PFSK-1 (cell line): Measurements from ENCODE around the gene HMG20B.

Experiments
- FOXP2 ChIP-seq: optimal IDR thresholded peaks from 2 replicates; pipeline ENCODE3; 2011; ENCODE audit warnings: borderline replicate concordance, control low read depth, inconsistent platforms; ENCODE audit not compliant: insufficient read depth; ENCODE audit errors: extremely low read length, extremely low read depth
- POLR2AphosphoS5 ChIP-seq: IDR thresholded peaks from 2 replicates; pipeline ENCODE4 v1.6.1; 2012; ENCODE audit warnings: low read depth, mild to moderate bottlenecking, control low read depth, low read length, moderate library complexity
- REST ChIP-seq, 2 experiments: IDR thresholded peaks; 2 replicates each; pipeline versions ENCODE4 v1.6.1 to v1.8.0; 2011 to 2012; ENCODE audit warnings: low read depth in 2 of 2, low read length in 2 of 2, control low read depth in 1 of 2, inconsistent platforms in 1 of 2, mild to moderate bottlenecking in 1 of 2, moderate library complexity in 1 of 2; ENCODE audit not compliant: insufficient read depth in 1 of 2
- SIN3A ChIP-seq: IDR thresholded peaks from 2 replicates; pipeline ENCODE4 v1.6.1; 2012; ENCODE audit warnings: mild to moderate bottlenecking, low read length, moderate library complexity, borderline replicate concordance; ENCODE audit not compliant: insufficient read depth
- TAF1 ChIP-seq: IDR thresholded peaks from 2 replicates; pipeline ENCODE4 v1.6.1; 2012; ENCODE audit warnings: low read length, control low read depth, borderline replicate concordance; ENCODE audit not compliant: insufficient read depth

HMG20B gene

GRCh38 chr19:3538258-3538929, 34.4 kb upstream of the HMG20B start:
- no peak for TF ChIP-seq SIN3A
- no peak for TF ChIP-seq TAF1
- peak; percentile 32; the same call in 1 of the 2 replicates for TF ChIP-seq POLR2AphosphoS5
- no peak for TF ChIP-seq REST (IDR thresholded peaks at IDR 0.05; ENCODE audit: insufficient read depth in 1 of 2, low read depth in 2 of 2, low read length in 2 of 2)

GRCh38 chr19:3538965-3539755, 33.6 kb upstream of the HMG20B start, which contains the start of gene TEKTIP1:
TEKTIP1 (plus strand) TSS chr19:3539174; CDS start chr19:3539178, 4 bp downstream.
- TF ChIP-seq TAF1 (no peak), SIN3A (no peak), FOXP2 (no peak), REST (IDR thresholded peaks at IDR 0.05; ENCODE audit: insufficient read depth in 1 of 2, low read depth in 2 of 2, low read length in 2 of 2) (no peak), POLR2AphosphoS5 (no peak; the same call in 1 of the 2 replicates)

GRCh38 chr19:3539756-3540118, 33.0 kb upstream of the HMG20B start:
- no peak for TF ChIP-seq FOXP2
- TF ChIP-seq POLR2AphosphoS5 = no peak
- TF ChIP-seq TAF1 = no peak
- no peak for TF ChIP-seq SIN3A
- TF ChIP-seq REST (IDR thresholded peaks at IDR 0.05; ENCODE audit: insufficient read depth in 1 of 2, low read depth in 2 of 2, low read length in 2 of 2) = no peak

GRCh38 chr19:3543150-3544057, 29.3 kb upstream of the HMG20B start:
- TF ChIP-seq FOXP2 = no peak
- no peak; the same call in 1 of the 2 replicates for TF ChIP-seq POLR2AphosphoS5
- no peak for TF ChIP-seq SIN3A
- TF ChIP-seq REST (IDR thresholded peaks at IDR 0.05; ENCODE audit: insufficient read depth in 1 of 2, low read depth in 2 of 2, low read length in 2 of 2) = no peak
